Measurements from ENCODE around the gene NTN4. TPM values are rescaled to one million over a fixed set of nuclear protein-coding genes. Genes with fewer than 3 reads are reported as not detected.

NTN4 gene
- total RNA-seq, 2 donors from 2014 or later, result 72.3 to 79.2 TPM

DNA sequence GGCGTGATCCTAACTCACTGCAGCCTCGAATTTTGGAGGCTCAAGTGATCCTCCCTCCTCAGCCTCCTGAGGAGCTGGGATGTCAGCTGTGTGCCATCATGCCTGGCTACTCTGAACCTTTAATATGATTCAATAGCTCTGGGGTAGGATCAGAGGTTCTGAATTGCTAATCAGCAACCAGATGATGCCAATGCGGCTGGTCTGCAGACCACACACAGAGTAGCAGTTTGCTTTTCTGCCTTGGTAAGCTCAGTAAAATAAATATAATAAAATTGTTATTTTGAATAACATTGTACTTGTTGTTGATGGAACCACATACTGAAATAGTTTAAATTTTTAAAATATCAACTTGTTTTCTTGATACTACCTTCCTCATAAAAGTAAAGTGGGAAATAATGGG is 86.6 kb downstream of the NTN4 start:
- Histone ChIP-seq H3K9me3 (no peaks in the 10 kb centered on the region), H3K27ac (no peak overlapping the region), H3K27me3 (replicated peaks; ENCODE audit: insufficient read depth) (no peaks in the 10 kb centered on the region), H3K4me3 (no peak overlapping the region), H3K36me3 (no peaks in the 10 kb centered on the region), H3K4me1 (ENCODE audit: control insufficient read depth in 1 of 2, low read depth in 2 of 2) (peaks cover 17 to 61% of the 10 kb centered on the region in 2 donors)
- DNase-seq (ENCODE audit: low spot score) (no peak), ATAC-seq (ENCODE audit: insufficient number of reproducible peaks, low FRiP score, low read depth) (no peak)
- no peak for TF ChIP-seq CTCF (IDR thresholded peaks at IDR 0.05)

- H3K36me3 ChIP-seq, result no peaks in the 10 kb centered on the region
- peaks cover 17 to 63% of the 10 kb centered on the region in 2 donors for H3K4me1 ChIP-seq (ENCODE audit: control insufficient read depth in 1 of 2, low read depth in 2 of 2)
- H3K27ac ChIP-seq, result peak overlapping the region in 1 of 2 donors; percentile 60
- H3K27me3 ChIP-seq (replicated peaks; ENCODE audit: insufficient read depth), result no peaks in the 10 kb centered on the region
- H3K9me3 ChIP-seq, result no peaks in the 10 kb centered on the region
- no peak for TF ChIP-seq CTCF (IDR thresholded peaks at IDR 0.05)
- no peak for ATAC-seq (ENCODE audit: insufficient number of reproducible peaks, low FRiP score, low read depth)
- no peak overlapping the region for H3K4me3 ChIP-seq
- DNase-seq (ENCODE audit: low spot score), result no peak
These were observed 88.7 kb downstream of the NTN4 start for GRCh38 chr12:95701722-95702418.

GRCh38 chr12:95701275-95701674 is 89.3 kb downstream of the NTN4 start:
- peak overlapping the region; percentile 37 to 60 for H3K27ac ChIP-seq
- H3K36me3 ChIP-seq, result no peaks in the 10 kb centered on the region
- no peak for DNase-seq (ENCODE audit: low spot score)
- H3K9me3 ChIP-seq, result no peaks in the 10 kb centered on the region
- H3K4me1 ChIP-seq (ENCODE audit: control insufficient read depth in 1 of 2, low read depth in 2 of 2), result peaks cover 17 to 60% of the 10 kb centered on the region in 2 donors
- H3K4me3 ChIP-seq, result no peak overlapping the region
- no peak for TF ChIP-seq CTCF (IDR thresholded peaks at IDR 0.05)
- no peak for ATAC-seq (ENCODE audit: insufficient number of reproducible peaks, low FRiP score, low read depth)
- H3K27me3 ChIP-seq (replicated peaks; ENCODE audit: insufficient read depth), result no peaks in the 10 kb centered on the region

DNA sequence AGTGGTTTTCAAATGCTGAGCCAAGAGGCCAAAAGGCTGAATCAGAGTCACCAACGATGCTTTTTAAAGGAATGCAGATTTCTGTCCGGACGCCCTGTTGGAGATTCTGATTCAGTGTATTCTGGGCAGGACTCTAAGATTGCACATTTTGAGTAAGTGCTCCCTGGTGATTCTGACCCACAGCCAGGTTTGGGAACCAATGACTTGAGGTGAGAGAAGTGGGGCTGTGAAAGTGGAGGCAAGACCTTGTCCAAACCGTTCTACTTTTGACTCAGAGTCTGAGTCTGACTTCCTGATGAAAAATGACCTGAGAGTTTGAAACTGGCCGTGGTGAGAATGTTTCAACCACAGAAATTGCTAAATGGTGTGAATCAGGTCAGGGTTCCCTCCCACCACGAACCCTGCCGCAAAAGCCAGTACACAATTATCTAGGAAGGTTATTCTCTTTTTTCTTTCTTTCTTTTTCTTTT is 90.2 kb downstream of the NTN4 start:
- Histone ChIP-seq H3K36me3 (no peaks in the 10 kb centered on the region), H3K4me1 (ENCODE audit: control insufficient read depth in 1 of 2, low read depth in 2 of 2) (peaks cover 12 to 57% of the 10 kb centered on the region in 2 donors), H3K27me3 (replicated peaks; ENCODE audit: insufficient read depth) (no peaks in the 10 kb centered on the region), H3K4me3 (peak overlapping the region; percentile 26), H3K27ac (peak overlapping the region; percentile 37 to 60), H3K9me3 (no peaks in the 10 kb centered on the region)
- TF ChIP-seq CTCF (IDR thresholded peaks at IDR 0.05), result no peak
- ATAC-seq (ENCODE audit: insufficient number of reproducible peaks, low FRiP score, low read depth) (peak; percentile 58), DNase-seq (ENCODE audit: low spot score) (peak; percentile 45)

GRCh38 chr12:95699579-95699978 is 91.0 kb downstream of the NTN4 start:
- Histone ChIP-seq H3K4me1 (ENCODE audit: control insufficient read depth in 1 of 2, low read depth in 2 of 2) (peaks cover 14 to 57% of the 10 kb centered on the region in 2 donors), H3K9me3 (no peaks in the 10 kb centered on the region), H3K27ac (peak overlapping the region; percentile 37 to 60), H3K4me3 (peak overlapping the region; percentile 32), H3K36me3 (no peaks in the 10 kb centered on the region), H3K27me3 (replicated peaks; ENCODE audit: insufficient read depth) (no peaks in the 10 kb centered on the region)
- DNase-seq (ENCODE audit: low spot score), result no peak
- no peak for ATAC-seq (ENCODE audit: insufficient number of reproducible peaks, low FRiP score, low read depth)
- no peak for TF ChIP-seq CTCF (IDR thresholded peaks at IDR 0.05)

Measured in thoracic aorta (tissue), 2 donors.